Thoracic aorta (tissue), 2 donors: ENCODE results near the gene DLX4. TPM values are rescaled to one million over a fixed set of nuclear protein-coding genes. Genes with fewer than 3 reads are reported as not detected.
A peak's percentile ranks its signal among the peaks of the same experiment; 100 is the strongest.

Experiments used
- ATAC-seq: fragments of 150-250 bp; one replicate; pipeline ENCODE4 v1.8.0; 2017; ENCODE audit warnings: low read depth; ENCODE audit not compliant: insufficient number of reproducible peaks, low FRiP score
- DNase-seq: peaks from one replicate; pipeline ENCODE4 v3.0.0-alpha.2; 2020; ENCODE audit warnings: low spot score
- H3K27ac ChIP-seq, 2 donors: fragments of 200-600 bp; sonication (generic); 1 replicate in 1 of 2; 2 replicates in 1 of 2; pipeline ENCODE4 v1.5.1; 2016; ENCODE audit warnings: mild to moderate bottlenecking in 2 of 2, moderate library complexity in 2 of 2
- H3K27me3 ChIP-seq: fragments of 200-600 bp; sonication (generic); replicated peaks from 2 replicates; pipeline ENCODE4 v1.6.0; 2016; ENCODE audit warnings: mild to moderate bottlenecking; ENCODE audit not compliant: insufficient read depth
- H3K36me3 ChIP-seq: fragments of 200-600 bp; sonication (generic); one replicate; pipeline ENCODE4 v1.5.1; 2016
- H3K4me1 ChIP-seq, 2 donors: fragments of 200-600 bp; sonication (generic); 1 replicate in 1 of 2; 2 replicates in 1 of 2; pipeline versions ENCODE4 v1.5.1 to v1.6.0; 2016; ENCODE audit warnings: low read depth in 2 of 2, mild to moderate bottlenecking in 1 of 2; ENCODE audit not compliant: control insufficient read depth in 1 of 2
- H3K4me3 ChIP-seq: fragments of 200-600 bp; sonication (generic); 2 replicates; pipeline ENCODE4 v1.5.1; 2016; ENCODE audit warnings: mild to moderate bottlenecking
- H3K9me3 ChIP-seq: fragments of 200-600 bp; sonication (generic); 2 replicates; pipeline ENCODE4 v1.5.1; 2016
- CTCF ChIP-seq: fragments of 200-600 bp; sonication (generic); IDR thresholded peaks from one replicate; pipeline ENCODE4 v1.5.1; 2019; ENCODE audit warnings: antibody characterized with exemption
- total RNA-seq, 2 donors: library from RNA; depleted of rRNA; stranded (reverse); fragments of >200 nt; gene quantifications; one replicate each; pipeline versions ENCODE4 v1.1.0 to v1.2.3, GENCODE V29; 2016

The DLX4 gene
- total RNA-seq, 2 donors from 2014 or later = not detected

GRCh38 chr17:49992933-49993422, 24.0 kb downstream of the DLX4 start:
- H3K27ac ChIP-seq = no peak overlapping the region
- peaks cover 17 to 41% of the 10 kb centered on the region in 2 donors for H3K4me1 ChIP-seq
- ATAC-seq (no peak), DNase-seq (no peak)
- H3K27me3 ChIP-seq = peaks cover 23% of the 10 kb centered on the region
- no peak for TF ChIP-seq CTCF
- H3K4me3 ChIP-seq = peak overlapping the region; percentile 69
- no peaks in the 10 kb centered on the region for H3K36me3 ChIP-seq
- H3K9me3 ChIP-seq = no peaks in the 10 kb centered on the region

GRCh38 chr17:49993423-49994060, 24.6 kb downstream of the DLX4 start:
- DNase-seq (no peak), ATAC-seq (no peak)
- Histone ChIP-seq H3K9me3 (no peaks in the 10 kb centered on the region), H3K27me3 (peaks cover 23% of the 10 kb centered on the region), H3K4me1 (peaks cover 17 to 38% of the 10 kb centered on the region in 2 donors), H3K27ac (no peak overlapping the region), H3K36me3 (no peaks in the 10 kb centered on the region), H3K4me3 (peak overlapping the region; percentile 69)
- no peak for TF ChIP-seq CTCF

- Histone ChIP-seq H3K4me3 (peak overlapping the region; percentile 69), H3K4me1 (peaks cover 17 to 38% of the 10 kb centered on the region in 2 donors), H3K27me3 (peaks cover 23% of the 10 kb centered on the region), H3K27ac (no peak overlapping the region), H3K36me3 (no peaks in the 10 kb centered on the region), H3K9me3 (no peaks in the 10 kb centered on the region)
- no peak for TF ChIP-seq CTCF
- DNase-seq (no peak), ATAC-seq (no peak)
These were observed 25.4 kb downstream of the DLX4 start for GRCh38 chr17:49994085-49995054.

- peak; percentile 42 for DNase-seq
These were observed 26.2 kb downstream of the DLX4 start, which contains the start of gene DLX3 for GRCh38 chr17:49995055-49995738. DLX3 (minus strand) TSS chr17:49995224; CDS start chr17:49994998, 226 bp downstream.

More at GRCh38 chr17:49995055-49995738, 26.2 kb downstream of the DLX4 start, which contains the start of gene DLX3:
- Histone ChIP-seq H3K4me3 (peak within 1 kb of the TSS; percentile 69), H3K27ac (no peak within 1 kb of the TSS), H3K36me3 (no peaks in the 10 kb centered on the region), H3K27me3 (peaks cover 23% of the 10 kb centered on the region), H3K9me3 (no peaks in the 10 kb centered on the region), H3K4me1 (peaks cover 17 to 38% of the 10 kb centered on the region in 2 donors)
- ATAC-seq = peak; percentile 16
- TF ChIP-seq CTCF = no peak
